Mammary epithelial cell (primary cell): ENCODE data around the gene RIPOR3.

Experiments used
- CTCF ChIP-seq, 2 donors: IDR thresholded peaks in 1 of 2; conservative IDR thresholded peaks in 1 of 2; 2 replicates each; pipeline ENCODE4 v1.5.1; 2011 to 2012; ENCODE audit warnings: inconsistent platforms in 2 of 2, low read length in 2 of 2, mild to moderate bottlenecking in 2 of 2, control low read depth in 1 of 2, low read depth in 1 of 2; ENCODE audit not compliant: insufficient read depth in 1 of 2; ENCODE audit errors: extremely low read depth in 1 of 2
- EZH2 ChIP-seq: IDR thresholded peaks from 2 replicates; pipeline ENCODE4 v1.6.1; 2012; ENCODE audit warnings: low read length, inconsistent platforms, borderline replicate concordance

GRCh38 chr20:50543326-50543725 is 148.0 kb downstream of the RIPOR3 start:
- TF ChIP-seq CTCF (conservative IDR thresholded peaks at IDR 0.05 in 1 of 2, IDR thresholded peaks at IDR 0.05 in 1 of 2; ENCODE audit: extremely low read depth in 1 of 2, insufficient read depth in 1 of 2, low read depth in 1 of 2, low read length in 2 of 2) (no peak), EZH2 (no peak)
